HFFc6 (cell line): Measurements from ENCODE around the gene IBA57. TPM values are rescaled to one million over a fixed set of nuclear protein-coding genes. Genes with fewer than 3 reads are reported as not detected.

Experiments used
- DNase-seq: peaks from one replicate; pipeline ENCODE4 v3.0.0-alpha.2; 2018
- H3K27ac Mint-ChIP-seq: 2 replicates; pipeline ENCODE4 v1.8.0; 2020; ENCODE audit warnings: mild to moderate bottlenecking, mixed read lengths
- H3K27me3 Mint-ChIP-seq: 2 replicates; pipeline ENCODE4 v1.8.0; 2021; ENCODE audit warnings: mild to moderate bottlenecking, moderate library complexity, mixed read lengths; ENCODE audit not compliant: insufficient read depth
- H3K36me3 Mint-ChIP-seq: 2 replicates; pipeline ENCODE4 v1.8.0; 2021; ENCODE audit warnings: low read depth, mixed read lengths
- H3K4me1 Mint-ChIP-seq: 2 replicates; pipeline ENCODE4 v1.8.0; 2020; ENCODE audit warnings: low read depth, mixed read lengths
- H3K4me3 Mint-ChIP-seq: 2 replicates; pipeline ENCODE4 v1.8.0; 2020; ENCODE audit warnings: mild to moderate bottlenecking, moderate library complexity, mixed read lengths
- H3K9me3 Mint-ChIP-seq: 2 replicates; pipeline ENCODE4 v1.8.0; 2020; ENCODE audit warnings: mild to moderate bottlenecking, mixed read lengths
- total RNA-seq, 6 experiments: library from RNA; stranded (reverse); fragmentation: NEBNext Ultra II Directional; extraction: Animal tissue kit (Norgen Biotek cat#: 25700); gene quantifications; 2 replicates in 1 of 6; 3 replicates in 5 of 6; pipeline ENCODE4 v1.2.3, GENCODE V29; 2021
- TF ChIP-seq, protein P1 (sequence below): fragments of 200-600 bp; sonication (generic); IDR thresholded peaks from 2 replicates; pipeline ENCODE4 v1.5.0; 2021; ENCODE audit warnings: antibody characterized with exemption, mild to moderate bottlenecking

Gene IBA57
- total RNA-seq, 6 experiments from 2014 or later, result 4.2 to 5.8 (median 4.7) TPM

DNA sequence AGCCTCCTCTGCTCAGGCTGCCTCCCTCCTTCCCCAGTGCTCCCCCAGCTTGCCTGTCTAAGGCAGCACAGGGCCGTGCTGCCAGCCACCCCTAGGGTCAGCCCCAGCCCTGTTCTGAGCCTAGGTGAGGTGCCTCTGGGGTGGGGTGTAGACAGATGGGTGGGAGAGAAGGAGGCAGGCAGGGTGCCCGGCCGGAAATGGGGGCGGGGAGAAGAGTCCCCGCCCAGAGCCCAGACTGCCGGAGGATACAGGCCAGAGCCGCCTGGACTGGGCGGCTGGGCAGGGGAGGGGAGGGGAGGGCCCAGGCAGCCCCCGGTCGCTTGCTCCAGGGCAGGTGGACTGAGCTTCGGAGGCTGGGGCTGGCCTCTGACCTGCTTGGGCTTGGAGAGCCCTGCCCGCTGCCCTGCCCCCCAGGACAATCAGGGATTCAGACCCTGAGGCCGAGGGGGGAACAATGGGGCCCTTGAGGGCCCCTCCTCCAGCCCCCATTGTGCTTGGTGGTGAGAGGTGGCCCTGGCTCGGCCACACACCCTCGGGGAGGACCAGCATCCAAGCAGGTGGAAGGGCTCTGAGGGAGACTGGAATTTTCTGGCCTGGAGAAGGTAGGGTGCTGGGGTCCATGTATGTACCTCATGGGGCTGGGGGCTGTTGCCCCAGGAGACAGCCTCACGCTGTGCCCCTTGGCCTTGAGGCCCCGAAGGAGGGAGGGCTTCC lies 16.0 kb upstream of the IBA57 start, which contains the start of gene GJC2:
Gene GJC2, plus strand, starts transcription at position 525 of the 714 bp plus-strand sequence. CDS start 7,829 bp downstream, outside the sequence.
- Mint-ChIP-seq H3K9me3 (no peaks in the 10 kb centered on the region), H3K4me1 (peaks cover 8% of the 10 kb centered on the region), H3K27me3 (no peaks in the 10 kb centered on the region; the same call in 1 of the 2 replicates), H3K4me3 (no peak within 1 kb of the TSS; the same call in 1 of the 2 replicates), H3K27ac (peak within 1 kb of the TSS; percentile 72), H3K36me3 (no peaks in the 10 kb centered on the region)
- TF ChIP-seq, protein P1, sequence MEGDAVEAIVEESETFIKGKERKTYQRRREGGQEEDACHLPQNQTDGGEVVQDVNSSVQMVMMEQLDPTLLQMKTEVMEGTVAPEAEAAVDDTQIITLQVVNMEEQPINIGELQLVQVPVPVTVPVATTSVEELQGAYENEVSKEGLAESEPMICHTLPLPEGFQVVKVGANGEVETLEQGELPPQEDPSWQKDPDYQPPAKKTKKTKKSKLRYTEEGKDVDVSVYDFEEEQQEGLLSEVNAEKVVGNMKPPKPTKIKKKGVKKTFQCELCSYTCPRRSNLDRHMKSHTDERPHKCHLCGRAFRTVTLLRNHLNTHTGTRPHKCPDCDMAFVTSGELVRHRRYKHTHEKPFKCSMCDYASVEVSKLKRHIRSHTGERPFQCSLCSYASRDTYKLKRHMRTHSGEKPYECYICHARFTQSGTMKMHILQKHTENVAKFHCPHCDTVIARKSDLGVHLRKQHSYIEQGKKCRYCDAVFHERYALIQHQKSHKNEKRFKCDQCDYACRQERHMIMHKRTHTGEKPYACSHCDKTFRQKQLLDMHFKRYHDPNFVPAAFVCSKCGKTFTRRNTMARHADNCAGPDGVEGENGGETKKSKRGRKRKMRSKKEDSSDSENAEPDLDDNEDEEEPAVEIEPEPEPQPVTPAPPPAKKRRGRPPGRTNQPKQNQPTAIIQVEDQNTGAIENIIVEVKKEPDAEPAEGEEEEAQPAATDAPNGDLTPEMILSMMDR, result no peak
- DNase-seq, result no peak

DNA sequence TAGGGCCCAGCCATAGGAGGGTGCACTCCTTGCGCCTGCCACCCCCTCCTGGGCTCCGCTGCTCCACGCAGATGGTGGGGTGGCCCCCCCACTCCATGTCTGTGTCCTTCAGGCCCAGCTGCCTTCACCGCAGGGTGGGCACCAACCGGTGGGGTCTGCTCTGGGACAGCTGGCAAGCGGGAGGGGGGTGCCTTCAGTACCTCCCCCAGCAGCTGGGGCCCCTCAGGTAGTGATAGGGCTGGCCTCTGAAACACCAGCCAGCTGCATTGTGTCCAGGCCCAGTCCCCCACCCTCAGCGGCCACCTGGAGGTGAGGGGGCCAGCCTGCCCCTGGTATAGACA lies 15.5 kb upstream of the IBA57 start:
- TF ChIP-seq, protein P1, result no peak
- peaks cover 8% of the 10 kb centered on the region for H3K4me1 Mint-ChIP-seq
- no peaks in the 10 kb centered on the region for H3K9me3 Mint-ChIP-seq
- H3K36me3 Mint-ChIP-seq, result no peaks in the 10 kb centered on the region
- peak overlapping the region; percentile 72; the same call in 1 of the 2 replicates for H3K27ac Mint-ChIP-seq
- no peaks in the 10 kb centered on the region; the same call in 1 of the 2 replicates for H3K27me3 Mint-ChIP-seq
- DNase-seq, result no peak
- H3K4me3 Mint-ChIP-seq, result no peak overlapping the region

DNA sequence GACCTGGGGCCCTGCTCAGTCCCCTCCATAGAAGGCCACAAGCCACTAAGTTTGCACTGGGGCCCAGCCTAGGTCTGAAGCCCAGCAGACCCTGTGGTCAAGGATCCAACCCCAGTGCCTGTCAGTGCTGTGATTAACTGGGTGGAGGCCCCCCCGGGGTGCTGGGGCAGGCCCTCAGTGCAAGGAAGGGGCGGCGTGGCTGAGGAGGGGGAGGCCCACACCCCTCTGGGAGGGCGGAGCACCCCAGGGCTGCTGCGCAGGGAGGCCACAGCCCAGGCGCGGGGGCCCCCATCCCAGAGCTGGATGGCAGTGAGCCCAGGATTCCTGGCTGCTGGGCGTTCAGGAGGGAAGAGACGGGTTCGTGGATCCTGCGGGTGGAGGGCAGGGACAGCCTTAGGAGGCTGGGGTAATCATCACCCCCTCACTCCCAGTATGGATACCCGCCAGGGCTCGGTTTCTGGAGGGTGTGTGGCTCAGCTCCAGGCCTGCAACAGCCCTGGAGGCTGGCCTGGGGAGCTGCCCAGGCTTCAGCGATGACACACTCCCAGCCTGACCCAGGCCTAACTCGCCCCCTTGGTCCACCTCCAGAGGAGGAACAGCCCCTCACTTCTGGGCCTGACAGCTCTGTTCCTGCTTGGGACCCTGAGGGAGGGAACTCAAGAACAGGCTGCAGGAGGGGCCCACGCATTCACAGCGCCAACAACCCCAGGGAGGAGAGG lies 15.0 kb upstream of the IBA57 start:
- TF ChIP-seq, protein P1, result no peak
- H3K27ac Mint-ChIP-seq, result peak overlapping the region; percentile 72
- H3K4me1 Mint-ChIP-seq, result peaks cover 8% of the 10 kb centered on the region
- no peak overlapping the region for H3K4me3 Mint-ChIP-seq
- H3K9me3 Mint-ChIP-seq, result no peaks in the 10 kb centered on the region
- no peaks in the 10 kb centered on the region for H3K36me3 Mint-ChIP-seq
- no peaks in the 10 kb centered on the region; the same call in 1 of the 2 replicates for H3K27me3 Mint-ChIP-seq
- peak; percentile 61 for DNase-seq

DNA sequence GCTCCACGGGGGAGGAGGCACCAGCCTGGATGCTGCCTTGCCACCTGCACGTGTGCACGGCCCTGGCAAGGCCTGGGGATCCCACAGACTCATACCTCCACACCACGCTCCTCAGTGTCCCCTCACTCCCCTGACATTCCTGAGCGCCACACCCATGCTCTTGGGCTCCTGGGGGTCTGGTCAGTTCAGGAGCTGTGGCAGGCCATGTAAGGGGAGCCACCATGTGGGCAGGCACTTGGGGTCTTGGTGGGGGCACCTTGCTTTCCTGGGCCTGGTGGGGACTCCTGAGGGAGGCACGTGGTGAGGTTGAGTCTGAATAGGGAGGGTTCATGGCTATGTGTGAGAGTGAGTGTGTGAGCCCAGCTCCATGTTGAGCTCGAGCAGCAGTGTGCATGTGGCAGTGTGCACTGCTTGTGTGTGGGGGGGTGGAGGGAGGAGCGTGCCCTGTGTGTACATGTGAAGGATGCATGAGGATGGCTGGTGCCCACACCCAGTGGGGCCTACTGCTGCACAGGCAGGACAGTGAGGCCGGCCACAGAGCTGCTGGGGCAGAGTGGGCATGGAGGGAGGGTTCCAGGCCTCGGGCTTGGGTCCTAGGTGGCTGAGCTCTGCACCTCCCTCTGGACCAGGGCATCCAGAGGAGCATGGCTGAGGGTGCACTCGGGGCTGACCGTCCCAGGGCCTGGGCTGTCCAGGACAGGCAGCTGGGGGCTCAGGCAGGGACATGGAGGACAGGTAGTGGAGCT lies 14.3 kb upstream of the IBA57 start:
- H3K4me1 Mint-ChIP-seq, result peaks cover 8% of the 10 kb centered on the region
- H3K9me3 Mint-ChIP-seq, result no peaks in the 10 kb centered on the region
- DNase-seq, result no peak
- no peaks in the 10 kb centered on the region for H3K36me3 Mint-ChIP-seq
- H3K27me3 Mint-ChIP-seq, result no peaks in the 10 kb centered on the region; the same call in 1 of the 2 replicates
- TF ChIP-seq, protein P1, result no peak
- peak overlapping the region; percentile 72 for H3K27ac Mint-ChIP-seq
- no peak overlapping the region for H3K4me3 Mint-ChIP-seq

DNA sequence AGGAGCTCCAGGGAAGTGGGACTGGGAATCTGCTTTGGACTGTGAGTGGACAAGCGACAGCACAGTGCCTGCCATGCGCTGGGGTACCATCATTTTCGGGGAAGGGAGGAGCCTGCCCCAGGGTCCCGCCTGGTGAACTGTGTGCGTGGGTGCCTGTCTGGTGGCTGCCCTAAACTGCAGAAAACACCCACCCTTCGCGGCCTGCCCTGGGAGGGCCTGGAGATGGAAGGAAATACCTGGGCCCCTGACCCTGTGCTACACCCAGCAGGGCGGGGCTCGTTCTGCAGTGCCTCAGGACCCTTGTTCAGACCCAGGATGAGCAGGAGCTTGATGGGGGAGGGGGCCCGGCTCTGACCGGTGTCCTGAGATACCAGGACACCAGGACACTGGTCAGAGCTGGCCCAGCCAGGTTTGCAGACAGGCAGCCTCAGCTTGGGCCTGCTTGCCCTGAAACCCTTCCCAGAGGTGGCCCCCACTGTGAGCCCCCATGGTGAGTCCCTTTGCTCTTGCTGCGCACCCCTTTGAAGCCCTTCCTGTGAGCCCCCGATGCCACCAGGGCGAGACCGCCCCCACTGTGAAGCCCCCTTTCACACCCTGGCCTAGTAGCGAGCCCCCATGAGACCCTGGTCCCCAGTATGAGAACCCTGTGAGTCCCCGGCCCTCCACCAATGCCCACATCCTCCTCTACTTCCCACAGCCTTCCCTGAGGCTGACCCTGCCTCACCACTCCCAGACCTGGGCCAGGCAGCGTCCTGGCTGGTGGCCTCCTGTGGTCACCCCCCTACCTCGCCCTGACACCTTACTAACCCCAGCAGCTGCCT lies 13.3 kb upstream of the IBA57 start:
- Mint-ChIP-seq H3K27me3 (no peaks in the 10 kb centered on the region; the same call in 1 of the 2 replicates), H3K4me3 (no peak overlapping the region), H3K4me1 (peaks cover 8% of the 10 kb centered on the region), H3K9me3 (no peaks in the 10 kb centered on the region), H3K36me3 (no peaks in the 10 kb centered on the region), H3K27ac (no peak overlapping the region)
- no peak for DNase-seq
- TF ChIP-seq, protein P1, result no peak
